Nephron (organoid): ENCODE results near the gene TRIM15.
A peak's percentile ranks its signal among the peaks of the same experiment; 100 is the strongest.

Source experiments
- H3K27ac Mint-ChIP-seq, 3 experiments: 2 replicates each; pipeline ENCODE4 v1.8.0; 2020; ENCODE audit warnings: mixed read lengths in 3 of 3, mild to moderate bottlenecking in 2 of 3, moderate library complexity in 1 of 3
- H3K27me3 Mint-ChIP-seq: 2 replicates; pipeline ENCODE4 v1.8.0; 2021; ENCODE audit warnings: low read depth, mild to moderate bottlenecking, moderate library complexity, mixed read lengths
- H3K36me3 Mint-ChIP-seq: 2 replicates; pipeline ENCODE4 v1.8.0; 2020; ENCODE audit warnings: low read depth, mixed read lengths
- H3K4me1 Mint-ChIP-seq: 2 replicates; pipeline ENCODE4 v1.8.0; 2020; ENCODE audit warnings: mixed read lengths
- H3K4me3 Mint-ChIP-seq, 3 experiments: 2 replicates each; pipeline ENCODE4 v1.8.0; 2020; ENCODE audit warnings: mild to moderate bottlenecking in 3 of 3, mixed read lengths in 3 of 3, moderate library complexity in 2 of 3
- H3K9me3 Mint-ChIP-seq: 2 replicates; pipeline ENCODE4 v1.8.0; 2020; ENCODE audit warnings: mixed read lengths
- TF ChIP-seq, protein P1 (sequence below), 3 experiments: fragments of 200-600 bp; sonication (generic); IDR thresholded peaks; one replicate each; pipeline ENCODE4 v1.5.0; 2021; ENCODE audit warnings: antibody characterized with exemption in 3 of 3; ENCODE audit not compliant: unreplicated experiment in 3 of 3

TRIM15 gene

GRCh38 chr6:30169658-30170614 is 6.6 kb downstream of the TRIM15 start:
- no peak overlapping the region for H3K27ac Mint-ChIP-seq
- H3K27me3 Mint-ChIP-seq = peaks cover 89% of the 10 kb centered on the region
- no peaks in the 10 kb centered on the region for H3K9me3 Mint-ChIP-seq
- H3K4me3 Mint-ChIP-seq = peak overlapping the region in 2 of 3 experiments; percentile 45 to 52
- TF ChIP-seq, protein P1, sequence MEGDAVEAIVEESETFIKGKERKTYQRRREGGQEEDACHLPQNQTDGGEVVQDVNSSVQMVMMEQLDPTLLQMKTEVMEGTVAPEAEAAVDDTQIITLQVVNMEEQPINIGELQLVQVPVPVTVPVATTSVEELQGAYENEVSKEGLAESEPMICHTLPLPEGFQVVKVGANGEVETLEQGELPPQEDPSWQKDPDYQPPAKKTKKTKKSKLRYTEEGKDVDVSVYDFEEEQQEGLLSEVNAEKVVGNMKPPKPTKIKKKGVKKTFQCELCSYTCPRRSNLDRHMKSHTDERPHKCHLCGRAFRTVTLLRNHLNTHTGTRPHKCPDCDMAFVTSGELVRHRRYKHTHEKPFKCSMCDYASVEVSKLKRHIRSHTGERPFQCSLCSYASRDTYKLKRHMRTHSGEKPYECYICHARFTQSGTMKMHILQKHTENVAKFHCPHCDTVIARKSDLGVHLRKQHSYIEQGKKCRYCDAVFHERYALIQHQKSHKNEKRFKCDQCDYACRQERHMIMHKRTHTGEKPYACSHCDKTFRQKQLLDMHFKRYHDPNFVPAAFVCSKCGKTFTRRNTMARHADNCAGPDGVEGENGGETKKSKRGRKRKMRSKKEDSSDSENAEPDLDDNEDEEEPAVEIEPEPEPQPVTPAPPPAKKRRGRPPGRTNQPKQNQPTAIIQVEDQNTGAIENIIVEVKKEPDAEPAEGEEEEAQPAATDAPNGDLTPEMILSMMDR (IDR thresholded peaks at IDR 0.05; ENCODE audit: unreplicated experiment in 3 of 3) = peak; percentile 71 to 78 (median 75)
- no peaks in the 10 kb centered on the region for H3K4me1 Mint-ChIP-seq
- H3K36me3 Mint-ChIP-seq = no peaks in the 10 kb centered on the region

DNA sequence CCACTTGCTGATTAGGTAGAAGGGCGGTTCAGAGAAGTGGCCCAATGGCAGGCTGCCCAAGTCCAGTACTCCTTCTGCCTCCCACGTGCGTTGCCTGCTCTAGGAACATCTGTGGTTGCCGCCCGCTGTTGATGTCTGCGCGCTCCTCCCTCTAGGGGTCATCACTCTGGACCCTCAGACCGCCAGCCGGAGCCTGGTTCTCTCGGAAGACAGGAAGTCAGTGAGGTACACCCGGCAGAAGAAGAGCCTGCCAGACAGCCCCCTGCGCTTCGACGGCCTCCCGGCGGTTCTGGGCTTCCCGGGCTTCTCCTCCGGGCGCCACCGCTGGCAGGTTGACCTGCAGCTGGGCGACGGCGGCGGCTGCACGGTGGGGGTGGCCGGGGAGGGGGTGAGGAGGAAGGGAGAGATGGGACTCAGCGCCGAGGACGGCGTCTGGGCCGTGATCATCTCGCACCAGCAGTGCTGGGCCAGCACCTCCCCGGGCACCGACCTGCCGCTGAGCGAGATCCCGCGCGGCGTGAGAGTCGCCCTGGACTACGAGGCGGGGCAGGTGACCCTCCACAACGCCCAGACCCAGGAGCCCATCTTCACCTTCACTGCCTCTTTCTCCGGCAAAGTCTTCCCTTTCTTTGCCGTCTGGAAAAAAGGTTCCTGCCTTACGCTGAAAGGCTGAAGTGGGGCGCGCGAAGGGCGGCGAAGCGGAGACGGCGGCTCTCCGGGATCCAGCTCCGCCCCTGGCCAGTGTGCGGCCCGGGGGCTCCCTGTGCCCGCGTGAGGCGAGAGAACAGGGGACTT is 8.5 kb downstream of the TRIM15 start:
- Mint-ChIP-seq H3K4me3 (peak overlapping the region; percentile 29 to 48 (median 42)), H3K36me3 (no peaks in the 10 kb centered on the region), H3K4me1 (no peaks in the 10 kb centered on the region), H3K27ac (no peak overlapping the region), H3K9me3 (no peaks in the 10 kb centered on the region), H3K27me3 (peaks cover 94% of the 10 kb centered on the region)
- TF ChIP-seq, protein P1 (IDR thresholded peaks at IDR 0.05; ENCODE audit: unreplicated experiment in 3 of 3) = peak in 1 of 3 experiments; percentile 20

GRCh38 chr6:30172681-30173080 is 9.3 kb downstream of the TRIM15 start:
- Mint-ChIP-seq H3K9me3 (no peaks in the 10 kb centered on the region), H3K27ac (no peak overlapping the region), H3K36me3 (no peaks in the 10 kb centered on the region), H3K4me3 (peak overlapping the region in 1 of 3 experiments; percentile 20), H3K27me3 (peaks cover 96% of the 10 kb centered on the region), H3K4me1 (no peaks in the 10 kb centered on the region)
- TF ChIP-seq, protein P1 (IDR thresholded peaks at IDR 0.05; ENCODE audit: unreplicated experiment in 3 of 3) = no peak

- peaks cover 85% of the 10 kb centered on the region for H3K27me3 Mint-ChIP-seq
- H3K9me3 Mint-ChIP-seq = peaks cover 17% of the 10 kb centered on the region
- no peak overlapping the region for H3K4me3 Mint-ChIP-seq
- H3K36me3 Mint-ChIP-seq = no peaks in the 10 kb centered on the region
- no peaks in the 10 kb centered on the region for H3K4me1 Mint-ChIP-seq
- TF ChIP-seq, protein P1 (IDR thresholded peaks at IDR 0.05; ENCODE audit: unreplicated experiment in 3 of 3) = no peak
- H3K27ac Mint-ChIP-seq = no peak overlapping the region
Measured at GRCh38 chr6:30175765-30176164, 12.4 kb downstream of the TRIM15 start.

GRCh38 chr6:30178837-30179236 is 15.5 kb downstream of the TRIM15 start:
- Mint-ChIP-seq H3K36me3 (no peaks in the 10 kb centered on the region), H3K27me3 (peaks cover 60% of the 10 kb centered on the region), H3K4me3 (no peak overlapping the region), H3K27ac (no peak overlapping the region), H3K9me3 (peaks cover 27% of the 10 kb centered on the region), H3K4me1 (no peaks in the 10 kb centered on the region)
- TF ChIP-seq, protein P1 (IDR thresholded peaks at IDR 0.05; ENCODE audit: unreplicated experiment in 3 of 3) = no peak
